ENCODE results near the gene IQCN.

DNA sequence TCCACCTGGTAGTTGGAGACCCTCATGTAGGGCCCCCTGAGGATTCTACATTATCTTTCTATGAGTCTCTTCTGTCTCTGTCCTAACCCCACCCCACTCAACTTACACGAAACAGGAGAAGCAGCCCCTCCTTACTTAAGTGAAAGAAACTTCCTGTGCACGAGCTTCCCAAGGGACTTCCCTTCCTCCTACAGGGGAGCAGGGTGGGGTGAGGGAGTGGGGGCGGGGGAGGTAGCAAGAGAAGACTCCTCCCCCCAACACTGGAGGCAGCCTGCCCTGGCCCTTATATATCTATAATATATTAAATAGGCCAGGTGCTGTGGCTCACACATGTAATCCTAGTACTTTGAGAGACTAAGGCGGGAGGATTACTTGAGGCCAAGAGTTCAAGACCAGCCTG, 42.5 kb downstream of the IQCN start:
- TF ChIP-seq CTCF (IDR thresholded peaks at IDR 0.05 in 2 of 3, conservative IDR thresholded peaks at IDR 0.05 in 1 of 3; ENCODE audit: control insufficient read depth in 2 of 3, extremely low read depth in 1 of 3, insufficient read depth in 1 of 3, low read depth in 3 of 3, low read length in 3 of 3) (no peak), RAD21 (IDR thresholded peaks at IDR 0.05; ENCODE audit: insufficient read depth, low read depth, low read length) (no peak), POLR2A (IDR thresholded peaks at IDR 0.05; ENCODE audit: low read depth, low read length) (no peak), NRF1 (conservative IDR thresholded peaks at IDR 0.05; ENCODE audit: low read depth, low read length) (no peak), YBX1 (IDR thresholded peaks at IDR 0.05) (no peak), CHD1 (IDR thresholded peaks at IDR 0.05; ENCODE audit: low read depth, low read length) (no peak), ASH2L (IDR thresholded peaks at IDR 0.05; ENCODE audit: borderline replicate concordance, low read depth) (no peak), MXI1 (IDR thresholded peaks at IDR 0.05; ENCODE audit: low read depth, low read length) (no peak)
- TF ChIP-seq, protein P1, sequence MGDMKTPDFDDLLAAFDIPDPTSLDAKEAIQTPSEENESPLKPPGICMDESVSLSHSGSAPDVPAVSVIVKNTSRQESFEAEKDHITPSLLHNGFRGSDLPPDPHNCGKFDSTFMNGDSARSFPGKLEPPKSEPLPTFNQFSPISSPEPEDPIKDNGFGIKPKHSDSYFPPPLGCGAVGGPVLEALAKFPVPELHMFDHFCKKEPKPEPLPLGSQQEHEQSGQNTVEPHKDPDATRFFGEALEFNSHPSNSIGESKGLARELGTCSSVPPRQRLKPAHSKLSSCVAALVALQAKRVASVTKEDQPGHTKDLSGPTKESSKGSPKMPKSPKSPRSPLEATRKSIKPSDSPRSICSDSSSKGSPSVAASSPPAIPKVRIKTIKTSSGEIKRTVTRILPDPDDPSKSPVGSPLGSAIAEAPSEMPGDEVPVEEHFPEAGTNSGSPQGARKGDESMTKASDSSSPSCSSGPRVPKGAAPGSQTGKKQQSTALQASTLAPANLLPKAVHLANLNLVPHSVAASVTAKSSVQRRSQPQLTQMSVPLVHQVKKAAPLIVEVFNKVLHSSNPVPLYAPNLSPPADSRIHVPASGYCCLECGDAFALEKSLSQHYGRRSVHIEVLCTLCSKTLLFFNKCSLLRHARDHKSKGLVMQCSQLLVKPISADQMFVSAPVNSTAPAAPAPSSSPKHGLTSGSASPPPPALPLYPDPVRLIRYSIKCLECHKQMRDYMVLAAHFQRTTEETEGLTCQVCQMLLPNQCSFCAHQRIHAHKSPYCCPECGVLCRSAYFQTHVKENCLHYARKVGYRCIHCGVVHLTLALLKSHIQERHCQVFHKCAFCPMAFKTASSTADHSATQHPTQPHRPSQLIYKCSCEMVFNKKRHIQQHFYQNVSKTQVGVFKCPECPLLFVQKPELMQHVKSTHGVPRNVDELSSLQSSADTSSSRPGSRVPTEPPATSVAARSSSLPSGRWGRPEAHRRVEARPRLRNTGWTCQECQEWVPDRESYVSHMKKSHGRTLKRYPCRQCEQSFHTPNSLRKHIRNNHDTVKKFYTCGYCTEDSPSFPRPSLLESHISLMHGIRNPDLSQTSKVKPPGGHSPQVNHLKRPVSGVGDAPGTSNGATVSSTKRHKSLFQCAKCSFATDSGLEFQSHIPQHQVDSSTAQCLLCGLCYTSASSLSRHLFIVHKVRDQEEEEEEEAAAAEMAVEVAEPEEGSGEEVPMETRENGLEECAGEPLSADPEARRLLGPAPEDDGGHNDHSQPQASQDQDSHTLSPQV (IDR thresholded peaks at IDR 0.05), result no peak
